ENCODE data around the gene KANSL3.

- TF ChIP-seq, protein P1, sequence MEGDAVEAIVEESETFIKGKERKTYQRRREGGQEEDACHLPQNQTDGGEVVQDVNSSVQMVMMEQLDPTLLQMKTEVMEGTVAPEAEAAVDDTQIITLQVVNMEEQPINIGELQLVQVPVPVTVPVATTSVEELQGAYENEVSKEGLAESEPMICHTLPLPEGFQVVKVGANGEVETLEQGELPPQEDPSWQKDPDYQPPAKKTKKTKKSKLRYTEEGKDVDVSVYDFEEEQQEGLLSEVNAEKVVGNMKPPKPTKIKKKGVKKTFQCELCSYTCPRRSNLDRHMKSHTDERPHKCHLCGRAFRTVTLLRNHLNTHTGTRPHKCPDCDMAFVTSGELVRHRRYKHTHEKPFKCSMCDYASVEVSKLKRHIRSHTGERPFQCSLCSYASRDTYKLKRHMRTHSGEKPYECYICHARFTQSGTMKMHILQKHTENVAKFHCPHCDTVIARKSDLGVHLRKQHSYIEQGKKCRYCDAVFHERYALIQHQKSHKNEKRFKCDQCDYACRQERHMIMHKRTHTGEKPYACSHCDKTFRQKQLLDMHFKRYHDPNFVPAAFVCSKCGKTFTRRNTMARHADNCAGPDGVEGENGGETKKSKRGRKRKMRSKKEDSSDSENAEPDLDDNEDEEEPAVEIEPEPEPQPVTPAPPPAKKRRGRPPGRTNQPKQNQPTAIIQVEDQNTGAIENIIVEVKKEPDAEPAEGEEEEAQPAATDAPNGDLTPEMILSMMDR (conservative IDR thresholded peaks at IDR 0.05) = no peak
- no peak for TF ChIP-seq ZFX (IDR thresholded peaks at IDR 0.05)
Observed at GRCh38 chr2:96547731-96548171, 90.4 kb downstream of the KANSL3 start.
